H9 (cell line): Measurements from ENCODE around the gene SORCS2. TPM values are rescaled to one million over a fixed set of nuclear protein-coding genes. Genes with fewer than 3 reads are reported as not detected.

ENCODE experiments used
- DNase-seq: peaks from one replicate; pipeline ENCODE4 v3.0.0-alpha.2; 2017
- H2AFZ ChIP-seq: one replicate; pipeline ENCODE4 v1.6.1; 2013; ENCODE audit warnings: mild to moderate bottlenecking, low read length, control low read depth, moderate library complexity
- H2AK5ac ChIP-seq: 2 replicates; pipeline ENCODE4 v1.6.1; 2013; ENCODE audit warnings: low read length, control low read depth, mixed read lengths; ENCODE audit not compliant: insufficient read length
- H2BK120ac ChIP-seq: one replicate; pipeline ENCODE4 v1.6.1; 2013; ENCODE audit warnings: low read depth, mild to moderate bottlenecking, low read length, control low read depth, inconsistent platforms; ENCODE audit not compliant: poor library complexity, severe bottlenecking
- H2BK12ac ChIP-seq: 2 replicates; pipeline ENCODE4 v1.6.1; 2013; ENCODE audit warnings: low read length, control low read depth, mixed read lengths, low read depth; ENCODE audit not compliant: insufficient read length
- H2BK15ac ChIP-seq: 2 replicates; pipeline ENCODE4 v1.6.1; 2013; ENCODE audit warnings: low read depth, low read length, control low read depth
- H2BK20ac ChIP-seq: one replicate; pipeline ENCODE4 v1.6.1; 2013; ENCODE audit warnings: low read depth, mild to moderate bottlenecking, low read length, control low read depth, inconsistent platforms; ENCODE audit not compliant: poor library complexity, severe bottlenecking
- H2BK5ac ChIP-seq: 2 replicates; pipeline ENCODE4 v1.6.1; 2013; ENCODE audit warnings: low read length, control low read depth, mixed read lengths; ENCODE audit not compliant: insufficient read length
- H3K14ac ChIP-seq: 2 replicates; pipeline ENCODE4 v1.6.1; 2013; ENCODE audit warnings: low read length, control low read depth; ENCODE audit not compliant: insufficient read depth
- H3K18ac ChIP-seq: 2 replicates; pipeline ENCODE4 v1.6.1; 2013; ENCODE audit warnings: low read depth, mild to moderate bottlenecking, mixed read lengths, low read length, control low read depth; ENCODE audit not compliant: insufficient read length
- H3K23ac ChIP-seq: 2 replicates; pipeline ENCODE4 v1.6.1; 2013; ENCODE audit warnings: low read length, control low read depth, mixed read lengths, low read depth; ENCODE audit not compliant: insufficient read length
- H3K23me2 ChIP-seq: 2 replicates; pipeline ENCODE4 v1.6.1; 2013; ENCODE audit warnings: low read depth, mild to moderate bottlenecking, mixed read lengths, low read length, control low read depth; ENCODE audit not compliant: insufficient read length, poor library complexity, severe bottlenecking
- H3K27ac ChIP-seq: 2 replicates; pipeline ENCODE4 v1.5.1; 2013; ENCODE audit warnings: low read length, control low read depth, mixed read lengths, low read depth; ENCODE audit not compliant: insufficient read length
- H3K27me3 ChIP-seq: 2 replicates; pipeline ENCODE4 v1.6.1; 2013; ENCODE audit warnings: low read length, control low read depth, inconsistent platforms; ENCODE audit not compliant: insufficient read depth
- H3K4ac ChIP-seq: 2 replicates; pipeline ENCODE4 v1.6.1; 2013; ENCODE audit warnings: low read depth, mild to moderate bottlenecking, control low read depth, inconsistent platforms, low read length, moderate library complexity
- H3K4me1 ChIP-seq: 2 replicates; pipeline ENCODE4 v1.6.1; 2013; ENCODE audit warnings: low read length, control low read depth, inconsistent platforms; ENCODE audit not compliant: insufficient read depth
- H3K4me2 ChIP-seq: 2 replicates; pipeline ENCODE4 v1.6.1; 2013; ENCODE audit warnings: low read length, control low read depth, mixed read lengths; ENCODE audit not compliant: insufficient read length, insufficient read depth
- H3K56ac ChIP-seq: 2 replicates; pipeline ENCODE4 v1.6.1; 2013; ENCODE audit warnings: low read depth, mild to moderate bottlenecking, mixed read lengths, low read length, control low read depth; ENCODE audit not compliant: insufficient read length
- H3K79me1 ChIP-seq: 2 replicates; pipeline ENCODE4 v1.6.1; 2013; ENCODE audit warnings: low read depth, mild to moderate bottlenecking, moderate library complexity, low read length, control low read depth, inconsistent platforms; ENCODE audit not compliant: insufficient read depth, poor library complexity, severe bottlenecking
- H3K79me2 ChIP-seq: 2 replicates; pipeline ENCODE4 v1.6.1; 2013; ENCODE audit warnings: low read length, control low read depth, inconsistent platforms; ENCODE audit not compliant: insufficient read depth
- H3K9ac ChIP-seq: 2 replicates; pipeline ENCODE4 v1.6.1; 2013; ENCODE audit warnings: low read length, control low read depth, mixed read lengths; ENCODE audit not compliant: insufficient read length; ENCODE audit errors: extremely low read depth
- H3K9me3 ChIP-seq: one replicate; pipeline ENCODE4 v1.6.1; 2013; ENCODE audit warnings: low read depth, low read length, inconsistent platforms; ENCODE audit not compliant: control insufficient read depth
- H3T11ph ChIP-seq: one replicate; pipeline ENCODE4 v1.6.1; 2013; ENCODE audit warnings: mild to moderate bottlenecking, low read length, control low read depth, inconsistent platforms
- H4K20me1 ChIP-seq: one replicate; pipeline ENCODE4 v1.6.1; 2013; ENCODE audit not compliant: control insufficient read depth, insufficient read length, insufficient read depth
- H4K5ac ChIP-seq: 2 replicates; pipeline ENCODE4 v1.6.1; 2013; ENCODE audit warnings: low read depth, mild to moderate bottlenecking, mixed read lengths, low read length, control low read depth; ENCODE audit not compliant: insufficient read length
- H4K8ac ChIP-seq: replicated peaks from 2 replicates; pipeline ENCODE4 v1.6.1; 2013; ENCODE audit warnings: low read length, control low read depth, mixed read lengths, low read depth; ENCODE audit not compliant: insufficient read length
- H4K91ac ChIP-seq: 2 replicates; pipeline ENCODE4 v1.6.1; 2013; ENCODE audit warnings: low read depth, mild to moderate bottlenecking, moderate library complexity, mixed read lengths, low read length, control low read depth; ENCODE audit not compliant: insufficient read length
- H3K27ac Mint-ChIP-seq, 3 experiments: 2 replicates in 2 of 3; 3 replicates in 1 of 3; pipeline ENCODE4 v1.8.0; 2020 to 2021; ENCODE audit warnings: mixed read lengths in 3 of 3, mild to moderate bottlenecking in 1 of 3, moderate library complexity in 1 of 3
- H3K27me3 Mint-ChIP-seq: 2 replicates; pipeline ENCODE4 v1.8.0; 2021; ENCODE audit warnings: low read depth, mild to moderate bottlenecking, moderate library complexity, mixed read lengths
- H3K36me3 Mint-ChIP-seq, 3 experiments: 2 replicates in 2 of 3; 3 replicates in 1 of 3; pipeline ENCODE4 v1.8.0; 2020 to 2021; ENCODE audit warnings: low read depth in 3 of 3, mixed read lengths in 3 of 3; ENCODE audit not compliant: insufficient read depth in 1 of 3
- H3K4me1 Mint-ChIP-seq, 2 experiments: 2 replicates each; pipeline ENCODE4 v1.8.0; 2020; ENCODE audit warnings: mixed read lengths in 2 of 2
- H3K4me3 Mint-ChIP-seq, 2 experiments: 2 replicates in 1 of 2; 3 replicates in 1 of 2; pipeline ENCODE4 v1.8.0; 2020 to 2021; ENCODE audit warnings: mild to moderate bottlenecking in 2 of 2, mixed read lengths in 2 of 2, moderate library complexity in 1 of 2
- H3K9me3 Mint-ChIP-seq, 2 experiments: 2 replicates in 1 of 2; 3 replicates in 1 of 2; pipeline ENCODE4 v1.8.0; 2020; ENCODE audit warnings: mild to moderate bottlenecking in 2 of 2, mixed read lengths in 2 of 2, moderate library complexity in 1 of 2
- WGBS: extraction: QIAGEN DNeasy Blood & Tissue Kit; methylation state at CpG from one replicate; pipeline ENCODE4 v1.1.7; 2013; ENCODE audit warnings: missing lambda C conversion rate, low lambda C conversion rate, mixed read lengths; ENCODE audit not compliant: insufficient read length; ENCODE audit errors: extremely low coverage; 5-methylcytosine and 5-hydroxymethylcytosine counted together
- total RNA-seq: library from RNA; stranded (reverse); gene quantifications from 2 replicates; pipeline ENCODE4 v1.2.1, GENCODE V29; 2021
- TF ChIP-seq, protein P1 (sequence below): fragments of 200-600 bp; sonication (generic); conservative IDR thresholded peaks from 3 replicates; pipeline ENCODE4 v1.8.0; 2021; ENCODE audit warnings: antibody characterized with exemption, mild to moderate bottlenecking

SORCS2 gene
- total RNA-seq, 1 experiment from 2014 or later: 0.57 TPM

GRCh38 chr4:7441201-7441600, 248.9 kb downstream of the SORCS2 start:
- H3K27me3 Mint-ChIP-seq: peaks cover 9% of the 10 kb centered on the region
- H4K5ac ChIP-seq: no peak overlapping the region
- H3K27me3 ChIP-seq: no peaks in the 10 kb centered on the region

More at GRCh38 chr4:7441201-7441600, 248.9 kb downstream of the SORCS2 start:
- no peak overlapping the region for H2AK5ac ChIP-seq
- no peak overlapping the region for H2BK12ac ChIP-seq
- no peaks in the 10 kb centered on the region for H3K79me2 ChIP-seq
- H3T11ph ChIP-seq: no peak overlapping the region
- H4K20me1 ChIP-seq: no peaks in the 10 kb centered on the region
- H2AFZ ChIP-seq: no peak overlapping the region
- no peak overlapping the region for H3K4me2 ChIP-seq
- H3K79me1 ChIP-seq: no peaks in the 10 kb centered on the region
- H3K27ac Mint-ChIP-seq: peak overlapping the region in 1 of 3 experiments; percentile 35; a peak in 1 of 7 replicates
- H3K56ac ChIP-seq: no peak overlapping the region
- WGBS: no CpG with 5 or more reads among the region's 7 CpGs
- H3K36me3 Mint-ChIP-seq: peaks cover 1 to 6% (median 4%) of the 10 kb centered on the region in 3 experiments; a peak in 4 of 7 replicates
- no peak overlapping the region; the same call in 1 of the 2 replicates for H3K4ac ChIP-seq
- H2BK120ac ChIP-seq: no peak overlapping the region
- H2BK20ac ChIP-seq: no peak overlapping the region
- H3K9me3 Mint-ChIP-seq: peaks cover 8 to 10% of the 10 kb centered on the region in 2 experiments
- TF ChIP-seq, protein P1, sequence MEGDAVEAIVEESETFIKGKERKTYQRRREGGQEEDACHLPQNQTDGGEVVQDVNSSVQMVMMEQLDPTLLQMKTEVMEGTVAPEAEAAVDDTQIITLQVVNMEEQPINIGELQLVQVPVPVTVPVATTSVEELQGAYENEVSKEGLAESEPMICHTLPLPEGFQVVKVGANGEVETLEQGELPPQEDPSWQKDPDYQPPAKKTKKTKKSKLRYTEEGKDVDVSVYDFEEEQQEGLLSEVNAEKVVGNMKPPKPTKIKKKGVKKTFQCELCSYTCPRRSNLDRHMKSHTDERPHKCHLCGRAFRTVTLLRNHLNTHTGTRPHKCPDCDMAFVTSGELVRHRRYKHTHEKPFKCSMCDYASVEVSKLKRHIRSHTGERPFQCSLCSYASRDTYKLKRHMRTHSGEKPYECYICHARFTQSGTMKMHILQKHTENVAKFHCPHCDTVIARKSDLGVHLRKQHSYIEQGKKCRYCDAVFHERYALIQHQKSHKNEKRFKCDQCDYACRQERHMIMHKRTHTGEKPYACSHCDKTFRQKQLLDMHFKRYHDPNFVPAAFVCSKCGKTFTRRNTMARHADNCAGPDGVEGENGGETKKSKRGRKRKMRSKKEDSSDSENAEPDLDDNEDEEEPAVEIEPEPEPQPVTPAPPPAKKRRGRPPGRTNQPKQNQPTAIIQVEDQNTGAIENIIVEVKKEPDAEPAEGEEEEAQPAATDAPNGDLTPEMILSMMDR: no peak
- no peak overlapping the region for H3K23ac ChIP-seq
- no peak overlapping the region for H2BK15ac ChIP-seq
- H3K14ac ChIP-seq: no peak overlapping the region
- H3K27ac ChIP-seq: no peak overlapping the region
- peaks cover 15 to 40% of the 10 kb centered on the region in 2 experiments for H3K4me1 Mint-ChIP-seq
- no peaks in the 10 kb centered on the region; the same call in 1 of the 2 replicates for H3K4me1 ChIP-seq
- peaks cover 4% of the 10 kb centered on the region for H3K23me2 ChIP-seq
- no peak overlapping the region for H3K4me3 Mint-ChIP-seq
- H3K9ac ChIP-seq: no peak overlapping the region
- no peak overlapping the region for H4K8ac ChIP-seq
- DNase-seq: no peak
- no peak overlapping the region for H3K18ac ChIP-seq
- no peak overlapping the region for H4K91ac ChIP-seq
- H2BK5ac ChIP-seq: no peak overlapping the region
- H3K9me3 ChIP-seq: no peaks in the 10 kb centered on the region
